ENCODE results near the gene ZNF488.

ZNF488 gene

DNA sequence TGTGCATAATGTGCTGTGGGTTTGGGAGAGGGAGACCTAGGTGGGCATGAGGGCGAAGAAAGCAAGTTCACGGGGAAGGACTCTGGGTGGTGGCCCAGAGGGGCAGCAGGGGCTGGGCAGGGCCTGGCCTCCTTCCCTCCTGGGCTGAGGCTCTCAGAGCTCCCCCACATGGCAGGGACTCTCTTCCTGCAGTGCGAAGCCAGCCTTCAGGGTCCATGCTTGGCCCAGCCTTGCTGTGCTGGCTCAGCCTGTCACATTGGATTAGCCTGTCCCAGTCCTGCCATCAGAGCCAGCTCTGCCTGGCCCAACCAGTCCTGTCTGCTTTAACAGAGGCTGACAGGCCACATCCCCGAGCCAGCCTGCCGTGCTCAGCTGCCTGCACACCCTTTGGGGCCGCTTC is 20.4 kb upstream of the ZNF488 start:
- Histone ChIP-seq H3K27me3 (no peaks in the 10 kb centered on the region), H3K9me3 (no peaks in the 10 kb centered on the region), H3K27ac (no peak overlapping the region), H3K36me3 (no peaks in the 10 kb centered on the region), H3K4me3 (no peak overlapping the region), H3K4me1 (peaks cover 0 to 23% (median 15%) of the 10 kb centered on the region in 4 donors)
- intact Hi-C loops (cut with DNase I; ENCODE audit: low total_unique reads) = no loop called here
- DNase-seq = no peak
- TF ChIP-seq, protein P1, sequence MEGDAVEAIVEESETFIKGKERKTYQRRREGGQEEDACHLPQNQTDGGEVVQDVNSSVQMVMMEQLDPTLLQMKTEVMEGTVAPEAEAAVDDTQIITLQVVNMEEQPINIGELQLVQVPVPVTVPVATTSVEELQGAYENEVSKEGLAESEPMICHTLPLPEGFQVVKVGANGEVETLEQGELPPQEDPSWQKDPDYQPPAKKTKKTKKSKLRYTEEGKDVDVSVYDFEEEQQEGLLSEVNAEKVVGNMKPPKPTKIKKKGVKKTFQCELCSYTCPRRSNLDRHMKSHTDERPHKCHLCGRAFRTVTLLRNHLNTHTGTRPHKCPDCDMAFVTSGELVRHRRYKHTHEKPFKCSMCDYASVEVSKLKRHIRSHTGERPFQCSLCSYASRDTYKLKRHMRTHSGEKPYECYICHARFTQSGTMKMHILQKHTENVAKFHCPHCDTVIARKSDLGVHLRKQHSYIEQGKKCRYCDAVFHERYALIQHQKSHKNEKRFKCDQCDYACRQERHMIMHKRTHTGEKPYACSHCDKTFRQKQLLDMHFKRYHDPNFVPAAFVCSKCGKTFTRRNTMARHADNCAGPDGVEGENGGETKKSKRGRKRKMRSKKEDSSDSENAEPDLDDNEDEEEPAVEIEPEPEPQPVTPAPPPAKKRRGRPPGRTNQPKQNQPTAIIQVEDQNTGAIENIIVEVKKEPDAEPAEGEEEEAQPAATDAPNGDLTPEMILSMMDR (IDR thresholded peaks at IDR 0.05) = no peak

GRCh38 chr10:47403446-47404318 is 19.6 kb upstream of the ZNF488 start:
- Histone ChIP-seq H3K27me3 (no peaks in the 10 kb centered on the region), H3K36me3 (no peaks in the 10 kb centered on the region), H3K9me3 (no peaks in the 10 kb centered on the region), H3K27ac (no peak overlapping the region), H3K4me3 (no peak overlapping the region), H3K4me1 (peaks cover 0 to 23% (median 15%) of the 10 kb centered on the region in 4 donors)
- DNase-seq = peak in 1 of 2 donors; percentile 54
- TF ChIP-seq, protein P1 (IDR thresholded peaks at IDR 0.05) = no peak
- intact Hi-C loops (cut with DNase I; ENCODE audit: low total_unique reads) = no loop called here

GRCh38 chr10:47402641-47403301 is 18.7 kb upstream of the ZNF488 start:
- Histone ChIP-seq H3K4me3 (no peak overlapping the region), H3K27ac (no peak overlapping the region), H3K9me3 (no peaks in the 10 kb centered on the region), H3K27me3 (no peaks in the 10 kb centered on the region), H3K36me3 (no peaks in the 10 kb centered on the region), H3K4me1 (peaks cover 0 to 23% (median 15%) of the 10 kb centered on the region in 4 donors)
- TF ChIP-seq, protein P1 (IDR thresholded peaks at IDR 0.05) = no peak
- peak; percentile 41 to 72 for DNase-seq
- intact Hi-C loops (cut with DNase I; ENCODE audit: low total_unique reads) = no loop called here

GRCh38 chr10:47401874-47402640 is 18.0 kb upstream of the ZNF488 start:
- TF ChIP-seq, protein P1 (IDR thresholded peaks at IDR 0.05) = no peak
- Histone ChIP-seq H3K4me3 (no peak overlapping the region), H3K36me3 (no peaks in the 10 kb centered on the region), H3K27ac (no peak overlapping the region), H3K4me1 (peaks cover 0 to 23% (median 15%) of the 10 kb centered on the region in 4 donors), H3K27me3 (no peaks in the 10 kb centered on the region), H3K9me3 (no peaks in the 10 kb centered on the region)
- peak in 1 of 2 donors; percentile 50 for DNase-seq
- intact Hi-C loops (cut with DNase I; ENCODE audit: low total_unique reads) = no loop called here

- peak in 1 of 2 donors; percentile 33 for DNase-seq
- intact Hi-C loops (cut with DNase I; ENCODE audit: low total_unique reads) = no loop called here
- TF ChIP-seq, protein P1 (IDR thresholded peaks at IDR 0.05) = no peak
Observed at GRCh38 chr10:47401210-47401609, 17.1 kb upstream of the ZNF488 start.

More at GRCh38 chr10:47401210-47401609, 17.1 kb upstream of the ZNF488 start:
- no peaks in the 10 kb centered on the region for H3K27me3 ChIP-seq
- H3K4me1 ChIP-seq = peaks cover 0 to 23% (median 15%) of the 10 kb centered on the region in 4 donors
- no peaks in the 10 kb centered on the region for H3K9me3 ChIP-seq
- no peak overlapping the region for H3K27ac ChIP-seq
- no peaks in the 10 kb centered on the region for H3K36me3 ChIP-seq
- H3K4me3 ChIP-seq = no peak overlapping the region
